ENCODE measurements around the gene RIMS3. TPM values are rescaled to one million over a fixed set of nuclear protein-coding genes. Genes with fewer than 3 reads are reported as not detected.

The RIMS3 gene
- total RNA-seq, 6 donors from 2014 or later: 2.7 to 9.9 (median 3.5) TPM

Other genes with a start within 250 kb of the RIMS3 start
- 1 to 10 TPM in 3 of 6 donors, under 1 TPM in 1, not detected in 2; 0.76 to 1.7 (median 1.4) TPM for gene ZFP69B, start 215.2 kb downstream of the RIMS3 start, total RNA-seq
- gene ZFP69, start 188.4 kb downstream of the RIMS3 start, total RNA-seq: 1 to 10 TPM; 1.3 to 5.2 (median 3.1) TPM
- gene EXO5, start 156.9 kb downstream of the RIMS3 start, total RNA-seq: 10 to 100 TPM in 2 of 6 donors, 1 to 10 TPM in 4; 5.5 to 30.4 (median 9.9) TPM
- 1 to 10 TPM; 1.2 to 5.3 (median 3.5) TPM for gene ZNF684, start 134.0 kb downstream of the RIMS3 start, total RNA-seq
- gene NFYC, start 26.0 kb upstream of the RIMS3 start, total RNA-seq: 10 to 100 TPM; 40.0 to 73.3 (median 50.9) TPM
- gene KCNQ4, start 118.1 kb upstream of the RIMS3 start, total RNA-seq: under 1 TPM in 5 of 6 donors, not detected in 1; 0.44 to 0.89 (median 0.60) TPM
- 10 to 100 TPM in 5 of 6 donors, 1 to 10 TPM in 1; 8.4 to 36.5 (median 19.8) TPM for gene CITED4, start 196.7 kb upstream of the RIMS3 start, total RNA-seq